Stimulated activated CD8-positive, alpha-beta memory T cell treated with anti-CD3 and anti-CD28 coated beads, Interleukin-7, amount 100 ng/mL, for 1 hour (primary cell): Measurements from ENCODE around the gene EFCAB12.
"Not testable (repeated sequence)": the region's sequence is repeated elsewhere in the genome, so short reads cannot be mapped to it uniquely, and the experiment has no call there.

Experiments
- DNase-seq, 2 donors: peaks; one replicate each; pipeline ENCODE4 v3.0.0-alpha.2; 2020; ENCODE audit warnings: low read depth in 2 of 2

Gene EFCAB12

DNA sequence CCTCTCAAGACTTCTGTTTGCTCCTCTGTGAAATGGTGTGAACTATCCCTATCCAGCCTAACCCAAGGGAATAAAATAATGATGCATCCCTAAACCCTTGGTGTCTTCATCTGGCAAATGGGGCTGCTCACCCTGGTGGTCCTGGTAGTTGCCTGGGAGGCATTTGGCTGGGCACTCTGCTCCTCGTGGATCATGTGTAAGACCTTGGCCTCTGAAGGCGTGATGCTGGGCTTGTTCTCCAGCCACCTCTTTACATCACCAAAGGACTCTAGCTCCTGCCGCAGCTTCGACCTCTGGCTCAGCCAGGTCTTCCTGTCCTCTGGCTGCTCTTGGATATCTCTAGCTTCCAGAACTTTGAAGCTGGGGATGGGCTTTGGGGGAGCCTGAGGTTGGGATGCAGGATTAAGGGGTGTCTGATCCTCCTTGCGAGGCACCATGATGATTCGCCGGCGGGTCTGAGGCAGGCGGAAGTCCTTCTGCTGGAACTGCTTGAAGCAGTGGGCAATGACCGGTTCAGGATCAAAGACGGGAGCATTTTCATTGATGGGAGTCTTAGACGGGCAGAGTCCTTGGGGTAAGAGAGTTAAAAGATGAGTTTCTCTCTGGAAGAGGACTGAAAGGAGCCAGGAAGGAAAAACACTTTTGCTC is 7.1 kb downstream of the EFCAB12 start:
- DNase-seq: no peak

DNA sequence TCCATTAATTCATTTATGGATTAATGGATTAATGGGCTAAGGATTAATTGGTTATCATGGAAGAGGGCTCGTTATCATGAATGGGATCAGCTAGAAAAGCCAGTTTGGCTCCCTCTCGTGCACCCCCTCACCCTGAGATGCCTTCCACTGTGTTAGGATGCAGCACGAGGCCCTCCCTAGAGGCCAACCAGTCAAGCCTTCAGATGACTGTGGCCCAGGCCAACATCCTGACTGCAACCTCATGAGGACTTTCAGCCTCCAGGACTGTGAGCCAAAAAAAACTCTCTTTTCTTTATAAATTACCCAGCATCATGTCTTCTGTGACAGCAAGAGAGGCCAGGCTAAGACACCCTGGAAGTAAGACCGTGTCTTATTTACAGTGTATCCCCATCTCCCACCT is 9.0 kb downstream of the EFCAB12 start:
- no peak for DNase-seq

- no peak for DNase-seq
Measured at GRCh38 chr3:129418041-129418973, 10.1 kb downstream of the EFCAB12 start.

DNA sequence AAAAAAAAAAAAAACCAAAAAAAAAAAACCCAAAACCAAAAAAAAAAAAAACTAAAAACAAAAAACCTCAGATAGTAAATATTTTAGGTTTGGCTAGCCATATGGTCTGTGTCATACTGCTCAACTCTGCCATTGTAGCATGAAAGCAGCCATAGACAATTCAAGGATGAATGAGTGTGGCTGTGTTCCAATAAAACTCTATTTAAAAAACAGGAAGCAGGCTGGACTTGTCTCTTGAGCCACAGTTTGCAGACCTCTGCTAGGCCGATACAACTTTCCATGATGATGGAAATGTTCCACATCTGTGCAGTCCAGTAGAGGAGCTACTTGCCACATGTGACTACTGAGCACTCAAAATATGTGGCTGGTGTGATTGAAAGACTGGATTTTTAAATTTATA is 11.1 kb downstream of the EFCAB12 start:
- no peak for DNase-seq

- no peak for DNase-seq
Measured at GRCh38 chr3:129416415-129416814, 12.0 kb downstream of the EFCAB12 start.

GRCh38 chr3:129415830-129416229 is 12.6 kb downstream of the EFCAB12 start:
- DNase-seq: no peak

DNA sequence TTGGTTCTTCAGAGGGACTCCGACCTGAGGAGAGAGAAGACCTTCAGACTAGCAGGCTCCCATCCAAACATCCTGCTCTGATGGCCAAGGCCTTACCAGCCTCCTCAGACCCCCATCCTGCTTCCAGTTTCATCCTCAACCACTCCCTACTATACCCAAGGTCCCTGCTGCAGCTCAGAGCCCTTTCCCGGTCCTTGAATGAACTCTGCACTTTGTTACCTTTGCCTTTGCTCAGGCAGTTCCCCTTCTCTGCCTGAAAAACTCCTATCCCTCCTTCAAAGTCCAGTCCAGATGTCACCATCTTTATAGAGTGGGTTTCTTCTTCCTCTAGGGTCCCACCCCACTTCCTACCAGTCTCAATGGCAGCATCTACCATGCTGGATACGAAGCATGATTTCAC is 13.1 kb downstream of the EFCAB12 start:
- no peak for DNase-seq

DNA sequence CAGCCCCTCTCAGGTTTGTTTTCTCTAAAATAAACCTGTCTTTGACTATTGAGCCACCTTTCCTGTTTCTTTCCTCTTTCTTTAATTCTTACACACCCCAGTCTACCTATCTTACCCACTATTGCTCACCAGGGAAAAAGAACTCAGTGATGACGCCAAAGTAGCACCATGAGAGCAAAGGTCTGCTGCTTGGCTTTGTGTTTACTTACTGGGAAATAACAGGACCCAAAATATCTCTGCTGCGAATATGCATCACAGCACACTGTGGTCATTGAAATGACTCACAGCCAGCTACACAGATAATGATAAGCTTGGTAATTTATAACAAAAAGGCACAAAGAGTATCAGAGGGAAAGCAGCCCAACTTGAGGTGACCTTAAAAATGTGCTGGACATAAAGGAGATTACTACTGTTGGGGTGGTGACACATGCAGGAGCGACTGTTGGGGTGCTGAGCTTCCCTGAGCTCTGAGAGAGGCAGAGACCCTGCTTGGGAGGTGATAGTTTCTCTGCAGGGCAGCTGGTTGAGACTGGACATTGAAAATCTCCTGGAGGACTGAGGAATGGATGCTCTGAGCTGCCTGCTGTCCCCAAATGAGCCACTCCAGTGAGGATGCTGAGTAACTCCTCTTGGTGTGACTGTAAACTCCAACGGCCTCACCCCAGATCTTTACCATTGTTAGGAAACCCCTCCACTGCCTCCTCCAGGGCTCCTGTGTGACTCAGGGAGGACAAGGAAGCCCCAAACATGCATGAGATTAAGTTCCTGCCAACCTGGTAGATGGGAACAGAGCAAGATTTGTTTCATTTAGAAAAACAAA is 14.5 kb downstream of the EFCAB12 start:
- no peak for DNase-seq

- not testable (repeated sequence) for DNase-seq
Measured at GRCh38 chr3:129413238-129413637, 15.2 kb downstream of the EFCAB12 start.

- DNase-seq: no peak
Measured at GRCh38 chr3:129412542-129413198, 15.8 kb downstream of the EFCAB12 start.

GRCh38 chr3:129410971-129411370 is 17.5 kb downstream of the EFCAB12 start:
- DNase-seq: no peak

DNA sequence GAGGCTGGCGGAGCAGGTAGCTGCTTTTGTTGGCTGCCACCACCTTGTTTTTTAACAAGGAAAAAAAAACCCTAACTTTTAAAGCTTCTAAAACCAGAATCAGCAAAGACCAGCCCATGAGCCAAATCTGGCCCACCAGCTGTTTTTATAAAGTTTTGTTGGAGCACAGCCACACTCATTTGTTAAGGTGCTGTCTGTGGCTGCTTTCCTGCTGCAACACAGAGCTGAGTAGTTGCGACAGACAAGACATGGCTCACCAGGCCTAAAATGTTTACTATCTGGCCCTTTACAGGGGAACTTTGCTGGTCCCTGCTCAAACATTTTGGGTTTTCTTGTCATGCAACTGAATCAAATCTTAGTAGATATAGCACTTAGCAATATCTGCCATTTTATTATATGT is 18.9 kb downstream of the EFCAB12 start:
- no peak for DNase-seq

DNA sequence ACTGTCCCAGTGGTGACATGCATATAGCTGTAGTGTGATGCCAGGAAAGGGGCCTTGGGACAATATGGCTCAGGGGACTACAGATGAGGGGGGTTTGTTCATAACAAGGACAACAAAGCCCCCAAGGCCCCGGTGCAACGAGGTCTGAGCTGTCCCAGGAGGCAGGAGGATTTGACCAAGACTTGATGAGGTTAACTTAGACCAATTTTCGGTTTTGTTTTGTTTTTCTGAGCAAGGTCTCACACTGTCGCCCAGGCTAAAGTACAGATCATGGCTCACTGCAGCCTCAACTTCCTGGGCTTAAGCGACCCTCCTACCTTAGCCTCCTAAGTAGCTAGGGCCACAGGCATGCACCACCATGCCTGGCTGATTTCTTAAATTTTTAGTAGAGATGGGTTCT is 23.8 kb downstream of the EFCAB12 start:
- no peak for DNase-seq

DNA sequence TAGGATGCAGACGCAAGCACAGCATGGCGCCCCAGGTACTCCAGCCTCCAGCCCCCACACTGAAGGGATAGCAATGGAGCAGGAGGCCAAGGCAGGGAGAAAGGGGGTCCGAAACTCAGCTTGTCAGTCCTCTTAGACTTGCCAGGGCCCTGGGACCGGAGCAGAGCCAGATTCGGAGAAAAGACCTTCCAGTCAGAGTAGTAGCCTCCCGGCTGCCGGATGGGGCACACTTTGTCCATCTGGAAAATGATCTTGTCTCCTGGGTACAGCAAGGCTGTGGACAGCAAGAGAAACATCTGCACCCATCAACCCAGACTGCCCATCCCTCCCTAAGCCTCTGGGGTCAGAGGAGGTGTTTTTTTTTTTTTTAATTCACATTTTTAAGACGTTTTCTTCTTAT is 24.3 kb downstream of the EFCAB12 start:
- DNase-seq: no peak

- no peak for DNase-seq
Measured at GRCh38 chr3:129403450-129403849, 25.0 kb downstream of the EFCAB12 start.

GRCh38 chr3:129402616-129403015 is 25.8 kb downstream of the EFCAB12 start:
- DNase-seq: no peak

- no peak for DNase-seq
Measured at GRCh38 chr3:129402210-129402609, 26.2 kb downstream of the EFCAB12 start.

DNA sequence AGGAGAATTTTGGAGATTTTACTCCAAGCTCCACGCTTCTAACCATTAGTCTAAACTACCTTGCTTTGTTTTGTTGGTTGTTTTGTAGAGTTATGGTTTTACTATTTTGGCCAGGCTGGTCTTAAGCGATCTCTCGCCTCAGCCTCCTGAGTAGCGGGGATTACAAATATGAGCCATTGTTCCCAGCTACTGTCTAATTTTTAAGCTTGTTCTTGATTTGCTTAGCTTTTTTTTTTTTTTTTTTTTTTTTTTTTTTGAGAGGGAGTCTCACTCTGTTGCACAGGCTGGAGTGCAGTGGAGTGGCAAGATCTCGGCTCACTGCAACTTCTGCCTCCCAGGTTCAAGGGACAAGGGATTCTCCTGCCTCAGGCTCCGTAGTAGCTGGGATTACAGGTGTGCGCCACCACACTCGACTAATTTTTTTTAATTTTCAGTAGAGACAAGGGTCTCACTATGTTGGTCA is 28.5 kb downstream of the EFCAB12 start:
- DNase-seq: no peak

- peak; percentile 33 to 44 for DNase-seq
Measured at GRCh38 chr3:129399145-129399894, 29.1 kb downstream of the EFCAB12 start.

- DNase-seq: no peak
Measured at GRCh38 chr3:129398803-129399144, 29.7 kb downstream of the EFCAB12 start.
